IMR-90 (cell line): ENCODE data around the gene SNX32. TPM values are rescaled to one million over a fixed set of nuclear protein-coding genes. Genes with fewer than 3 reads are reported as not detected.

Source experiments
- ATAC-seq: fragments of 200-7000 bp; cut with Tn5 transposase; 2 replicates; pipeline ENCODE4 v1.9.1; 2020; ENCODE audit warnings: low read depth, mild to moderate bottlenecking, moderate library complexity
- BruUV-seq: library from RNA; stranded (reverse); fragments of 400-500 nt; replicated peaks from 2 replicates; lab custom pipeline; 2021; lab: Mats Ljungman, UMichigan
- CTCF ChIA-PET: fragments of 300-600 bp; formaldehyde crosslinking; extraction: SDS; loops from one replicate; lab custom pipeline; 2021; ENCODE audit warnings: antibody characterized with exemption; lab: Yijun Ruan, JAX
- POLR2A ChIA-PET: fragments of 300-600 bp; sonication (Branson Sonifier 250); formaldehyde crosslinking; loops from one replicate; lab custom pipeline; 2022; ENCODE audit warnings: antibody characterized with exemption; ENCODE audit not compliant: unreplicated experiment; lab: Charles Lee
- DNase-seq: peaks from one replicate; pipeline ENCODE4 v3.0.0; 2013
- H2AFZ ChIP-seq: replicated peaks from 2 replicates; pipeline ENCODE3; 2013; ENCODE audit warnings: low read length, mild to moderate bottlenecking; ENCODE audit not compliant: poor library complexity
- H2AK5ac ChIP-seq: 2 replicates; pipeline ENCODE4 v1.6.1; 2013; ENCODE audit warnings: low read depth, low read length, inconsistent platforms
- H2AK9ac ChIP-seq: replicated peaks from 2 replicates; pipeline ENCODE3; 2013; ENCODE audit warnings: mild to moderate bottlenecking, low read depth, low read length, moderate library complexity; ENCODE audit not compliant: poor library complexity
- H2BK120ac ChIP-seq: 2 replicates; pipeline ENCODE4 v1.6.1; 2013; ENCODE audit warnings: low read depth, low read length, inconsistent platforms
- H2BK15ac ChIP-seq: 3 replicates; pipeline ENCODE4 v1.6.1; 2013; ENCODE audit warnings: low read depth, low read length, inconsistent platforms
- H2BK20ac ChIP-seq: 2 replicates; pipeline ENCODE4 v1.6.1; 2013; ENCODE audit warnings: low read depth, mild to moderate bottlenecking, inconsistent platforms, low read length, moderate library complexity
- H2BK5ac ChIP-seq: 2 replicates; pipeline ENCODE4 v1.6.1; 2013; ENCODE audit warnings: mild to moderate bottlenecking, low read depth, low read length, inconsistent platforms; ENCODE audit not compliant: poor library complexity, severe bottlenecking
- H3K14ac ChIP-seq: replicated peaks from 2 replicates; pipeline ENCODE4 v1.6.1; 2013; ENCODE audit warnings: low read depth, low read length, inconsistent platforms
- H3K18ac ChIP-seq: 2 replicates; pipeline ENCODE4 v1.6.1; 2013; ENCODE audit warnings: low read depth, low read length, control low read depth
- H3K23ac ChIP-seq: 2 replicates; pipeline ENCODE4 v1.6.1; 2013; ENCODE audit warnings: low read depth, low read length, inconsistent platforms
- H3K27ac ChIP-seq: 2 replicates; pipeline ENCODE4 v1.5.1; 2013; ENCODE audit warnings: mild to moderate bottlenecking, control low read depth, low read length; ENCODE audit not compliant: insufficient read depth
- H3K27me3 ChIP-seq: 2 replicates; pipeline ENCODE4 v1.6.1; 2013; ENCODE audit warnings: low read length; ENCODE audit not compliant: control insufficient read depth, insufficient read depth
- H3K36me3 ChIP-seq: 2 replicates; pipeline ENCODE4 v1.6.1; 2013; ENCODE audit warnings: low read length, mixed read lengths; ENCODE audit not compliant: control insufficient read depth, insufficient read depth
- H3K4ac ChIP-seq: 2 replicates; pipeline ENCODE4 v1.6.1; 2013; ENCODE audit warnings: low read depth, low read length, inconsistent platforms
- H3K4me1 ChIP-seq: 2 replicates; pipeline ENCODE4 v1.6.1; 2013; ENCODE audit warnings: low read length, mixed read lengths; ENCODE audit not compliant: control insufficient read depth, insufficient read depth
- H3K4me2 ChIP-seq: 2 replicates; pipeline ENCODE4 v1.6.1; 2013; ENCODE audit warnings: low read depth, mild to moderate bottlenecking, control low read depth, low read length, moderate library complexity
- H3K4me3 ChIP-seq: 2 replicates; pipeline ENCODE4 v1.5.1; 2013; ENCODE audit warnings: low read depth, mild to moderate bottlenecking, control low read depth, low read length, moderate library complexity; ENCODE audit not compliant: insufficient read depth
- H3K56ac ChIP-seq: 2 replicates; pipeline ENCODE4 v1.6.1; 2013; ENCODE audit warnings: low read length, inconsistent platforms; ENCODE audit not compliant: insufficient read depth; ENCODE audit errors: extremely low read depth
- H3K79me1 ChIP-seq, 2 experiments: 2 replicates each; pipeline ENCODE4 v1.6.1; 2013; ENCODE audit warnings: low read length in 2 of 2, inconsistent platforms in 1 of 2, low read depth in 1 of 2
- H3K9ac ChIP-seq: 2 replicates; pipeline ENCODE4 v1.6.1; 2013; ENCODE audit warnings: low read depth, low read length, control low read depth
- H3K9me1 ChIP-seq: 2 replicates; pipeline ENCODE4 v1.6.1; 2013; ENCODE audit warnings: low read length, inconsistent platforms; ENCODE audit not compliant: insufficient read depth
- H3K9me3 ChIP-seq: 2 replicates; pipeline ENCODE4 v1.6.1; 2013; ENCODE audit warnings: low read length; ENCODE audit not compliant: control insufficient read depth, insufficient read depth
- H4K20me1 ChIP-seq: 2 replicates; pipeline ENCODE4 v1.6.1; 2013; ENCODE audit warnings: low read length, inconsistent platforms; ENCODE audit not compliant: insufficient read depth
- H4K5ac ChIP-seq: 2 replicates; pipeline ENCODE4 v1.6.1; 2013; ENCODE audit warnings: mild to moderate bottlenecking, low read depth, low read length, control low read depth
- H4K8ac ChIP-seq, 2 experiments: 2 replicates each; pipeline ENCODE4 v1.6.1; 2013; ENCODE audit warnings: low read depth in 2 of 2, low read length in 2 of 2, control low read depth in 1 of 2, inconsistent platforms in 1 of 2
- H4K91ac ChIP-seq: 2 replicates; pipeline ENCODE4 v1.6.1; 2013; ENCODE audit warnings: low read depth, low read length, inconsistent platforms; ENCODE audit not compliant: insufficient read depth
- BHLHE40 ChIP-seq: fragments of 150-350 bp; IDR thresholded peaks from 2 replicates; pipeline ENCODE4 v1.6.1; 2016; ENCODE audit warnings: mild to moderate bottlenecking, low read depth, low read length
- CEBPB ChIP-seq: IDR thresholded peaks from 2 replicates; pipeline ENCODE4 v1.6.1; 2012; ENCODE audit warnings: low read depth, low read length, improper control_type of control experiment
- CHD1 ChIP-seq: IDR thresholded peaks from 2 replicates; pipeline ENCODE4 v1.6.1; 2012; ENCODE audit warnings: low read depth, low read length, improper control_type of control experiment
- ELK1 ChIP-seq: fragments of 150-350 bp; IDR thresholded peaks from 2 replicates; pipeline ENCODE4 v1.6.1; 2016; ENCODE audit warnings: low read depth, mild to moderate bottlenecking, low read length, moderate library complexity, borderline replicate concordance
- FOS ChIP-seq: fragments of 150-350 bp; IDR thresholded peaks from 2 replicates; pipeline ENCODE4 v1.6.1; 2016; ENCODE audit warnings: low read depth, low read length
- MAZ ChIP-seq: IDR thresholded peaks from 2 replicates; pipeline ENCODE4 v1.6.1; 2012; ENCODE audit warnings: low read depth, mild to moderate bottlenecking, low read length, improper control_type of control experiment, moderate library complexity, borderline replicate concordance
- MXI1 ChIP-seq: IDR thresholded peaks from 2 replicates; pipeline ENCODE4 v1.6.1; 2012; ENCODE audit warnings: low read depth, mild to moderate bottlenecking, low read length, moderate library complexity, borderline replicate concordance
- NFE2L2 ChIP-seq: fragments of 150-350 bp; IDR thresholded peaks from 2 replicates; pipeline ENCODE4 v1.6.1; 2016; ENCODE audit warnings: low read depth, mild to moderate bottlenecking, low read length
- POLR2A ChIP-seq: IDR thresholded peaks from 2 replicates; pipeline ENCODE4 v1.6.1; 2012; ENCODE audit warnings: mild to moderate bottlenecking, low read depth, low read length
- RAD21 ChIP-seq: IDR thresholded peaks from 2 replicates; pipeline ENCODE4 v1.6.1; 2012; ENCODE audit warnings: low read length, improper control_type of control experiment
- RCOR1 ChIP-seq: IDR thresholded peaks from 2 replicates; pipeline ENCODE4 v1.6.1; 2012; ENCODE audit warnings: mild to moderate bottlenecking, low read length, improper control_type of control experiment; ENCODE audit not compliant: insufficient replicate concordance
- SMC3 ChIP-seq: fragments of 150-350 bp; IDR thresholded peaks from 2 replicates; pipeline ENCODE4 v1.6.1; 2016; ENCODE audit warnings: low read depth, mild to moderate bottlenecking, antibody characterized with exemption, low read length, moderate library complexity
- USF2 ChIP-seq: fragments of 150-350 bp; IDR thresholded peaks from 2 replicates; pipeline ENCODE4 v1.6.1; 2017; ENCODE audit warnings: mild to moderate bottlenecking, antibody characterized with exemption, low read length, low read depth
- WGBS, 2 experiments: methylation state at CpG; one replicate each; pipeline versions ENCODE4 v1.1.5 to v1.1.7; 2013; ENCODE audit warnings: missing lambda C conversion rate in 2 of 2; ENCODE audit not compliant: insufficient read length in 1 of 2; ENCODE audit errors: extremely low coverage in 2 of 2; 5-methylcytosine and 5-hydroxymethylcytosine counted together
- dilution Hi-C: fragments of 300-500 bp; cut with HindIII; formaldehyde crosslinking; loops from one replicate; pipeline ENCODE4 v1.14.3; 2018; ENCODE audit warnings: low sequenced_read_pairs; ENCODE audit not compliant: unreplicated experiment
- in situ Hi-C: fragments of 300-500 bp; cut with MboI; formaldehyde crosslinking; loops from 3 replicates; pipeline ENCODE4 v1.14.3; 2019; ENCODE audit warnings: low sequenced_read_pairs, inconsistent platforms, mixed read lengths
- intact Hi-C: fragments of 100-400 bp; cut with micrococcal nuclease; formaldehyde crosslinking; loops from 2 replicates; pipeline ENCODE4 v1.10.0; 2022
- polyA plus RNA-seq, 3 experiments: library from polyadenylated mRNA; depleted of rRNA; stranded (reverse); fragments of >200 nt; gene quantifications; 2 replicates each; pipeline ENCODE4 v1.2.3, GENCODE V29; 2012; ENCODE audit warnings: low replicate concordance in 1 of 3
- total RNA-seq: library from RNA; depleted of rRNA; stranded (reverse); fragments of >200 nt; gene quantifications from 2 replicates; pipeline ENCODE4 v1.2.3, GENCODE V29; 2012

SNX32 gene
- total and polyA plus RNA-seq, 2 of the 4 experiments (the other 2 are of a cell fraction) = 0.36 to 0.79 TPM

GRCh38 chr11:65826984-65827735, 6.6 kb upstream of the SNX32 start:
- H2BK120ac ChIP-seq = no peak overlapping the region
- no peaks in the 10 kb centered on the region for H3K4me1 ChIP-seq
- H3K79me1 ChIP-seq = no peaks in the 10 kb centered on the region
- H3K36me3 ChIP-seq = no peaks in the 10 kb centered on the region
- ChIA-PET POLR2A (interaction anchor here (0.6 kb wide), 1 partner anchor 31 kb away, joined by 5 read pairs; no protein-coding TSS in a partner anchor), CTCF (interaction anchor here (0.6 kb wide), 1 partner anchor 9 kb away, joined by 3 read pairs; no protein-coding TSS in a partner anchor)
- TF ChIP-seq CHD1 (no peak), MXI1 (no peak), BHLHE40 (no peak), FOS (no peak), ELK1 (no peak), CEBPB (no peak), SMC3 (no peak), RCOR1 (no peak), RAD21 (no peak), MAZ (no peak), NFE2L2 (no peak), USF2 (no peak), POLR2A (no peak)
- no peak overlapping the region for H3K14ac ChIP-seq
- no peak overlapping the region for H4K91ac ChIP-seq
- ATAC-seq (no peak), DNase-seq (no peak)
- H3K4me2 ChIP-seq = no peak overlapping the region
- H2AK5ac ChIP-seq = no peak overlapping the region
- H3K27me3 ChIP-seq = peaks cover 6% of the 10 kb centered on the region
- H3K23ac ChIP-seq = no peak overlapping the region
- H3K56ac ChIP-seq = no peak overlapping the region
- no peaks in the 10 kb centered on the region for H3K9me3 ChIP-seq
- intact Hi-C loops = no loop called here
- no peak overlapping the region for H3K27ac ChIP-seq
- no peaks in the 10 kb centered on the region for H3K9me1 ChIP-seq
- 90% methylated on average over 2 of the region's 8 CpGs; no CpG with 5 or more reads in 1 of the 2 experiments for WGBS, 2 experiments
- no peak overlapping the region for H2BK15ac ChIP-seq
- H3K9ac ChIP-seq = no peak overlapping the region
- no peak overlapping the region for H3K4me3 ChIP-seq
- H4K8ac ChIP-seq = no peak overlapping the region
- H2BK20ac ChIP-seq = no peak overlapping the region
- H2AK9ac ChIP-seq = no peak overlapping the region
- in situ Hi-C loops = no loop called here
- no TSS peak for BruUV-seq
- H4K5ac ChIP-seq = no peak overlapping the region
- dilution Hi-C loops = no loop called here
- no peaks in the 10 kb centered on the region for H4K20me1 ChIP-seq
- no peak overlapping the region for H3K18ac ChIP-seq
- no peak overlapping the region for H2AFZ ChIP-seq
- H2BK5ac ChIP-seq = no peak overlapping the region
- H3K4ac ChIP-seq = no peak overlapping the region
